HUES64 (cell line): ENCODE measurements around the gene DDX17.

Source experiments
- H3K27ac ChIP-seq: 2 replicates; pipeline ENCODE4 v1.7.0; 2013; ENCODE audit warnings: low read depth, low read length, inconsistent platforms
- H3K27me3 ChIP-seq: 2 replicates; pipeline ENCODE4 v1.6.1; 2013; ENCODE audit warnings: mild to moderate bottlenecking, low read length; ENCODE audit not compliant: insufficient read depth
- H3K36me3 ChIP-seq: 2 replicates; pipeline ENCODE4 v1.6.1; 2013; ENCODE audit warnings: mild to moderate bottlenecking, low read length; ENCODE audit not compliant: insufficient read depth
- H3K4me1 ChIP-seq: 2 replicates; pipeline ENCODE4 v1.6.1; 2013; ENCODE audit warnings: mild to moderate bottlenecking, low read length, moderate library complexity; ENCODE audit not compliant: insufficient read depth
- H3K4me3 ChIP-seq: 2 replicates; pipeline ENCODE4 v1.5.1; 2013; ENCODE audit warnings: mild to moderate bottlenecking, low read length, moderate library complexity
- H3K9ac ChIP-seq: 2 replicates; pipeline ENCODE4 v1.6.1; 2013; ENCODE audit warnings: mild to moderate bottlenecking, low read depth, low read length
- H3K9me3 ChIP-seq: 2 replicates; pipeline ENCODE4 v1.6.1; 2013; ENCODE audit warnings: low read depth, low read length; ENCODE audit not compliant: insufficient read depth
- WGBS: fragments of 150-250, 120-280 bp; methylation state at CpG from one replicate; pipeline ENCODE4 v1.1.7; 2013; ENCODE audit warnings: missing lambda C conversion rate; 5-methylcytosine and 5-hydroxymethylcytosine counted together

DDX17 gene

GRCh38 chr22:38513063-38513462 lies 7.0 kb upstream of the DDX17 start:
- Histone ChIP-seq H3K4me3 (no peak overlapping the region), H3K9me3 (no peaks in the 10 kb centered on the region), H3K27ac (no peak overlapping the region; the same call in 1 of the 2 replicates), H3K36me3 (no peaks in the 10 kb centered on the region), H3K4me1 (peaks cover 8% of the 10 kb centered on the region), H3K9ac (no peak overlapping the region), H3K27me3 (no peaks in the 10 kb centered on the region)
- WGBS = 63% methylated on average over 1 of the region's 1 CpG

- 91% methylated on average over 5 of the region's 5 CpGs for WGBS
- Histone ChIP-seq H3K27me3 (no peaks in the 10 kb centered on the region), H3K36me3 (no peaks in the 10 kb centered on the region), H3K4me3 (no peak overlapping the region), H3K9me3 (no peaks in the 10 kb centered on the region), H3K27ac (no peak overlapping the region), H3K9ac (no peak overlapping the region), H3K4me1 (peaks cover 12% of the 10 kb centered on the region)
These were observed 4.4 kb upstream of the DDX17 start for GRCh38 chr22:38510416-38510970.

GRCh38 chr22:38505541-38506117 lies 482 bp downstream of the DDX17 start:
- Histone ChIP-seq H3K9ac (peak overlapping the region; percentile 100), H3K36me3 (peaks cover 41% of the 10 kb centered on the region), H3K9me3 (no peaks in the 10 kb centered on the region), H3K4me3 (peak overlapping the region; percentile 95), H3K4me1 (peaks cover 24% of the 10 kb centered on the region), H3K27ac (peak overlapping the region; percentile 100), H3K27me3 (no peaks in the 10 kb centered on the region)
- under 1% methylated on average over 69 of the region's 69 CpGs for WGBS

GRCh38 chr22:38504731-38505540 lies 1.2 kb downstream of the DDX17 start:
- peaks cover 24% of the 10 kb centered on the region for H3K4me1 ChIP-seq
- WGBS = 1% methylated on average over 32 of the region's 35 CpGs
- H3K4me3 ChIP-seq = peak overlapping the region; percentile 95
- peak overlapping the region; percentile 100 for H3K27ac ChIP-seq
- H3K27me3 ChIP-seq = no peaks in the 10 kb centered on the region
- H3K9ac ChIP-seq = peak overlapping the region; percentile 100
- no peaks in the 10 kb centered on the region for H3K9me3 ChIP-seq
- H3K36me3 ChIP-seq = peaks cover 47% of the 10 kb centered on the region

- H3K4me3 ChIP-seq = peak overlapping the region; percentile 95
- H3K4me1 ChIP-seq = peaks cover 24% of the 10 kb centered on the region
- H3K27me3 ChIP-seq = no peaks in the 10 kb centered on the region
- H3K9ac ChIP-seq = peak overlapping the region; percentile 100
- peaks cover 66% of the 10 kb centered on the region for H3K36me3 ChIP-seq
- H3K9me3 ChIP-seq = no peaks in the 10 kb centered on the region
- no peak overlapping the region for H3K27ac ChIP-seq
- 90% methylated on average over 4 of the region's 4 CpGs for WGBS
These were observed 3.1 kb downstream of the DDX17 start for GRCh38 chr22:38503021-38503420.

GRCh38 chr22:38501797-38502672 lies 4.1 kb downstream of the DDX17 start:
- Histone ChIP-seq H3K4me3 (peak overlapping the region; percentile 95), H3K27me3 (no peaks in the 10 kb centered on the region), H3K9me3 (no peaks in the 10 kb centered on the region), H3K36me3 (peaks cover 76% of the 10 kb centered on the region), H3K4me1 (peaks cover 24% of the 10 kb centered on the region), H3K9ac (no peak overlapping the region), H3K27ac (no peak overlapping the region)
- WGBS = 95% methylated on average over 10 of the region's 10 CpGs

GRCh38 chr22:38497869-38498268 lies 8.2 kb downstream of the DDX17 start:
- WGBS = 100% methylated on average over 2 of the region's 3 CpGs
- no peaks in the 10 kb centered on the region for H3K27me3 ChIP-seq
- no peaks in the 10 kb centered on the region for H3K9me3 ChIP-seq
- H3K4me1 ChIP-seq = peaks cover 11% of the 10 kb centered on the region
- no peak overlapping the region for H3K9ac ChIP-seq
- peaks cover 97% of the 10 kb centered on the region for H3K36me3 ChIP-seq
- no peak overlapping the region for H3K4me3 ChIP-seq
- H3K27ac ChIP-seq = no peak overlapping the region

GRCh38 chr22:38494939-38495338 lies 11.2 kb downstream of the DDX17 start:
- Histone ChIP-seq H3K27me3 (no peaks in the 10 kb centered on the region), H3K36me3 (peaks cover 98% of the 10 kb centered on the region), H3K9me3 (no peaks in the 10 kb centered on the region), H3K4me1 (peaks cover 18% of the 10 kb centered on the region; the same call in 1 of the 2 replicates), H3K4me3 (no peak overlapping the region), H3K9ac (no peak overlapping the region), H3K27ac (no peak overlapping the region)
- 96% methylated on average over 12 of the region's 12 CpGs for WGBS

- Histone ChIP-seq H3K36me3 (peaks cover 98% of the 10 kb centered on the region), H3K9ac (no peak overlapping the region), H3K27ac (no peak overlapping the region), H3K27me3 (no peaks in the 10 kb centered on the region), H3K9me3 (no peaks in the 10 kb centered on the region), H3K4me3 (no peak overlapping the region), H3K4me1 (peaks cover 22% of the 10 kb centered on the region; the same call in 1 of the 2 replicates)
- 94% methylated on average over 2 of the region's 2 CpGs for WGBS
These were observed 11.6 kb downstream of the DDX17 start for GRCh38 chr22:38494498-38494897.

GRCh38 chr22:38491707-38492348 lies 14.3 kb downstream of the DDX17 start:
- peaks cover 97% of the 10 kb centered on the region for H3K36me3 ChIP-seq
- no peak overlapping the region for H3K4me3 ChIP-seq
- H3K27ac ChIP-seq = no peak overlapping the region
- 92% methylated on average over 3 of the region's 5 CpGs for WGBS
- H3K4me1 ChIP-seq = peaks cover 23% of the 10 kb centered on the region; the same call in 1 of the 2 replicates
- no peaks in the 10 kb centered on the region for H3K27me3 ChIP-seq
- no peak overlapping the region for H3K9ac ChIP-seq
- H3K9me3 ChIP-seq = no peaks in the 10 kb centered on the region
